Esophagus (tissue), 2 donors: ENCODE measurements around the gene PLA2G3. TPM values are rescaled to one million over a fixed set of nuclear protein-coding genes. Genes with fewer than 3 reads are reported as not detected.
"Not testable (repeated sequence)": the region's sequence is repeated elsewhere in the genome, so short reads cannot be mapped to it uniquely, and the experiment has no call there.

Source experiments
- H3K27ac ChIP-seq, 2 donors: one replicate each; pipeline ENCODE4 v1.5.1; 2013; ENCODE audit warnings: low read depth in 2 of 2, mild to moderate bottlenecking in 2 of 2, inconsistent platforms in 1 of 2, low read length in 1 of 2, moderate library complexity in 1 of 2
- H3K27me3 ChIP-seq, 2 donors: one replicate each; pipeline ENCODE4 v1.6.1; 2013; ENCODE audit warnings: low read length in 2 of 2, control low read depth in 1 of 2, mild to moderate bottlenecking in 1 of 2; ENCODE audit not compliant: insufficient read depth in 2 of 2, control insufficient read depth in 1 of 2
- H3K36me3 ChIP-seq, 2 donors: one replicate each; pipeline ENCODE4 v1.6.1; 2013; ENCODE audit warnings: low read length in 1 of 2; ENCODE audit not compliant: control insufficient read depth in 2 of 2, insufficient read depth in 2 of 2
- H3K4me1 ChIP-seq, 2 donors: one replicate each; pipeline ENCODE4 v1.6.1; 2013; ENCODE audit warnings: low read length in 1 of 2; ENCODE audit not compliant: control insufficient read depth in 2 of 2, insufficient read depth in 2 of 2
- H3K4me3 ChIP-seq, 2 donors: one replicate each; pipeline ENCODE4 v1.5.1; 2013; ENCODE audit warnings: low read length in 2 of 2, mild to moderate bottlenecking in 2 of 2, low read depth in 1 of 2, moderate library complexity in 1 of 2
- H3K9me3 ChIP-seq, 2 donors: one replicate each; pipeline ENCODE4 v1.6.1; 2013; ENCODE audit warnings: mild to moderate bottlenecking in 2 of 2, low read depth in 1 of 2, low read length in 1 of 2, moderate library complexity in 1 of 2; ENCODE audit not compliant: control insufficient read depth in 2 of 2, insufficient read depth in 1 of 2
- WGBS, 2 donors: extraction: QIAGEN DNeasy Blood & Tissue Kit; methylation state at CpG; one replicate each; pipeline ENCODE4 v1.1.7; 2013; 5-methylcytosine and 5-hydroxymethylcytosine counted together
- polyA plus RNA-seq, 2 donors: library from polyadenylated mRNA; stranded (reverse); fragments of 200-250 nt; gene quantifications; one replicate each; pipeline ENCODE4 v1.2.3, GENCODE V29; 2013
- donor health status: healthy with polysubstance abuse.
- donor health status: Bipolar disorder and iron deficiency.

Gene PLA2G3
- polyA plus RNA-seq, 2 donors = 5.3 to 13.1 TPM

- Histone ChIP-seq H3K36me3 (no peaks in the 10 kb centered on the region), H3K4me3 (no peak overlapping the region), H3K9me3 (no peaks in the 10 kb centered on the region), H3K27ac (no peak overlapping the region), H3K27me3 (no peaks in the 10 kb centered on the region), H3K4me1 (peaks cover 0 to 10% of the 10 kb centered on the region in 2 donors)
- WGBS, 2 donors = 95 to 98% methylated on average over 4 of the region's 4 CpGs
Measured at GRCh38 chr22:31121403-31121802, 18.9 kb downstream of the PLA2G3 start.

GRCh38 chr22:31120642-31121041 lies 19.7 kb downstream of the PLA2G3 start:
- Histone ChIP-seq H3K4me3 (no peak overlapping the region), H3K27ac (no peak overlapping the region), H3K27me3 (no peaks in the 10 kb centered on the region), H3K9me3 (no peaks in the 10 kb centered on the region), H3K36me3 (no peaks in the 10 kb centered on the region), H3K4me1 (peaks cover 0 to 10% of the 10 kb centered on the region in 2 donors)
- WGBS, 2 donors = 96 to 100% methylated on average over 1 of the region's 1 CpG

GRCh38 chr22:31120230-31120629 lies 20.1 kb downstream of the PLA2G3 start:
- Histone ChIP-seq H3K36me3 (no peaks in the 10 kb centered on the region), H3K4me3 (no peak overlapping the region), H3K9me3 (no peaks in the 10 kb centered on the region), H3K27ac (no peak overlapping the region), H3K27me3 (no peaks in the 10 kb centered on the region), H3K4me1 (peaks cover 0 to 10% of the 10 kb centered on the region in 2 donors)
- 60 to 77% methylated on average over 5 of the region's 5 CpGs for WGBS, 2 donors

GRCh38 chr22:31119026-31119717 lies 21.1 kb downstream of the PLA2G3 start:
- Histone ChIP-seq H3K4me3 (no peak overlapping the region), H3K36me3 (no peaks in the 10 kb centered on the region), H3K27ac (no peak overlapping the region), H3K27me3 (no peaks in the 10 kb centered on the region), H3K4me1 (peaks cover 0 to 10% of the 10 kb centered on the region in 2 donors), H3K9me3 (no peaks in the 10 kb centered on the region)
- 69 to 72% methylated on average over 5 to 7 of the region's 7 CpGs for WGBS, 2 donors

GRCh38 chr22:31118046-31118820 lies 22.1 kb downstream of the PLA2G3 start:
- Histone ChIP-seq H3K27me3 (no peaks in the 10 kb centered on the region), H3K27ac (no peak overlapping the region), H3K4me3 (no peak overlapping the region), H3K9me3 (no peaks in the 10 kb centered on the region), H3K4me1 (peaks cover 0 to 8% of the 10 kb centered on the region in 2 donors), H3K36me3 (no peaks in the 10 kb centered on the region)
- WGBS, 2 donors = 87 to 92% methylated on average over 3 of the region's 3 CpGs

GRCh38 chr22:31112547-31113091 lies 27.7 kb downstream of the PLA2G3 start:
- H3K9me3 ChIP-seq, H3K27ac ChIP-seq, H3K4me1 ChIP-seq, H3K4me3 ChIP-seq, H3K36me3 ChIP-seq, H3K27me3 ChIP-seq: not testable (repeated sequence)
- 89 to 92% methylated on average over 7 of the region's 7 CpGs for WGBS, 2 donors

- H3K36me3 ChIP-seq = peaks cover 0 to 6% of the 10 kb centered on the region in 2 donors
Measured at GRCh38 chr22:31107894-31108218, 32.5 kb downstream of the PLA2G3 start.

GRCh38 chr22:31107178-31107893 lies 33.0 kb downstream of the PLA2G3 start, which contains the start of gene SELENOM:
TSS of gene SELENOM (minus strand) at chr22:31107568. CDS start at chr22:31107505, 63 bp downstream.
- WGBS, 2 donors = 7 to 9% methylated on average over 63 to 67 of the region's 67 CpGs
- Histone ChIP-seq H3K36me3 (peaks cover 0 to 6% of the 10 kb centered on the region in 2 donors), H3K27me3 (no peaks in the 10 kb centered on the region), H3K4me1 (peaks cover 0 to 4% of the 10 kb centered on the region in 2 donors), H3K27ac (peak within 1 kb of the TSS; percentile 84 to 87), H3K4me3 (peak within 1 kb of the TSS; percentile 28 to 61), H3K9me3 (peaks cover 0 to under 1% of the 10 kb centered on the region in 2 donors)

More at GRCh38 chr22:31107894-31108218, 32.5 kb downstream of the PLA2G3 start:
- Histone ChIP-seq H3K9me3 (peaks cover 0 to 2% of the 10 kb centered on the region in 2 donors), H3K27me3 (no peaks in the 10 kb centered on the region), H3K4me3 (peak overlapping the region in 1 of 2 donors; percentile 37), H3K4me1 (peaks cover 0 to 2% of the 10 kb centered on the region in 2 donors), H3K27ac (peak overlapping the region; percentile 81)
- 1 to 2% methylated on average over 5 of the region's 5 CpGs for WGBS, 2 donors

- 56 to 57% methylated on average over 14 of the region's 14 CpGs for WGBS, 2 donors
- Histone ChIP-seq H3K9me3 (no peaks in the 10 kb centered on the region), H3K27me3 (no peaks in the 10 kb centered on the region), H3K4me1 (peaks cover 0 to 8% of the 10 kb centered on the region in 2 donors), H3K36me3 (peaks cover 0 to 6% of the 10 kb centered on the region in 2 donors), H3K4me3 (peak overlapping the region; percentile 28 to 61), H3K27ac (peak overlapping the region; percentile 84 to 87)
Measured at GRCh38 chr22:31106731-31107177, 33.6 kb downstream of the PLA2G3 start.
